Cardiac muscle cell (in vitro differentiated cells and primary cell): Measurements from ENCODE around the gene TMEM168. TPM values are rescaled to one million over a fixed set of nuclear protein-coding genes. Genes with fewer than 3 reads are reported as not detected.

Experiments used
- DNase-seq, 2 donors: peaks; one replicate each; pipeline versions ENCODE4 v3.0.0 to v3.0.0-alpha.2; 2010 to 2017; ENCODE audit warnings: low read depth in 1 of 2, low spot score in 1 of 2
- H3K27ac ChIP-seq: fragments of 200-600 bp; sonication (generic); 2 replicates; pipeline ENCODE4 v1.5.1; 2016
- H3K27me3 ChIP-seq: fragments of 200-600 bp; sonication (generic); 2 replicates; pipeline ENCODE4 v1.6.0; 2016; ENCODE audit warnings: control low read depth
- H3K36me3 ChIP-seq: fragments of 200-600 bp; sonication (generic); 2 replicates; pipeline ENCODE4 v1.5.1; 2016; ENCODE audit warnings: control low read depth
- H3K4me1 ChIP-seq: fragments of 200-600 bp; sonication (generic); 2 replicates; pipeline ENCODE4 v1.8.1; 2017; ENCODE audit warnings: low read depth, mild to moderate bottlenecking, mixed run types
- H3K4me3 ChIP-seq: fragments of 200-600 bp; sonication (generic); 2 replicates; pipeline ENCODE4 v1.5.1; 2016; ENCODE audit warnings: mild to moderate bottlenecking
- H3K9me3 ChIP-seq: fragments of 200-600 bp; sonication (generic); 2 replicates; pipeline ENCODE4 v1.5.1; 2017; ENCODE audit warnings: low read depth, mild to moderate bottlenecking, control low read depth
- polyA plus RNA-seq: library from polyadenylated mRNA; unstranded; fragments of >200 nt; fragmentation: Nextera tagmentation; extraction: Ambion mirVana; gene quantifications from 2 replicates; pipeline ENCODE4 v1.2.1, GENCODE V29; 2016
- total RNA-seq: library from RNA; depleted of rRNA; stranded (reverse); fragments of >200 nt; gene quantifications from 2 replicates; pipeline ENCODE4 v1.2.3, GENCODE V29; 2016
- TF ChIP-seq, protein P1 (sequence below): IDR thresholded peaks from 2 replicates; pipeline ENCODE4 v1.5.1; 2012; ENCODE audit warnings: low read depth, mild to moderate bottlenecking, low read length

The TMEM168 gene
- total and polyA plus RNA-seq, 2 experiments from 2014 or later: 12.7 to 24.7 TPM

DNA sequence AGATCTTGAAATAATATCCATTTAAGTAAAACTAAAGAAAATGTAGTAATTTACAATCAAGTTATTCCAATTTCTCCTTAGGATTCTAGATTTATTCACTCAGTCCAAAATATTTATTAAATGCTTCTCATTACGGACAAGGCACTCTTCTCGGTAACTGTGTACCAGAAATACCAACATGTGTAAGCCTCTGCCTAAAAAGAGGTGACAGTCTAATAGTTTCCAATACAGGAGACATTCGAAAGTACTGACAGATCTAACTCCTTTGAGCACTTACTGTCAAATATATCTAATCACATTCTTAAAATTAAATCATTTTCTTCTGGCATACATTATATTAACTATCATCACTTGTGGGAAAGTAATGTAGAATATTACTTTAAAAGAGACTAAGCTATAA is 26.9 kb downstream of the TMEM168 start:
- Histone ChIP-seq H3K9me3 (no peaks in the 10 kb centered on the region), H3K27ac (no peak overlapping the region), H3K4me3 (no peak overlapping the region), H3K36me3 (no peaks in the 10 kb centered on the region), H3K4me1 (no peaks in the 10 kb centered on the region), H3K27me3 (no peaks in the 10 kb centered on the region)
- TF ChIP-seq, protein P1, sequence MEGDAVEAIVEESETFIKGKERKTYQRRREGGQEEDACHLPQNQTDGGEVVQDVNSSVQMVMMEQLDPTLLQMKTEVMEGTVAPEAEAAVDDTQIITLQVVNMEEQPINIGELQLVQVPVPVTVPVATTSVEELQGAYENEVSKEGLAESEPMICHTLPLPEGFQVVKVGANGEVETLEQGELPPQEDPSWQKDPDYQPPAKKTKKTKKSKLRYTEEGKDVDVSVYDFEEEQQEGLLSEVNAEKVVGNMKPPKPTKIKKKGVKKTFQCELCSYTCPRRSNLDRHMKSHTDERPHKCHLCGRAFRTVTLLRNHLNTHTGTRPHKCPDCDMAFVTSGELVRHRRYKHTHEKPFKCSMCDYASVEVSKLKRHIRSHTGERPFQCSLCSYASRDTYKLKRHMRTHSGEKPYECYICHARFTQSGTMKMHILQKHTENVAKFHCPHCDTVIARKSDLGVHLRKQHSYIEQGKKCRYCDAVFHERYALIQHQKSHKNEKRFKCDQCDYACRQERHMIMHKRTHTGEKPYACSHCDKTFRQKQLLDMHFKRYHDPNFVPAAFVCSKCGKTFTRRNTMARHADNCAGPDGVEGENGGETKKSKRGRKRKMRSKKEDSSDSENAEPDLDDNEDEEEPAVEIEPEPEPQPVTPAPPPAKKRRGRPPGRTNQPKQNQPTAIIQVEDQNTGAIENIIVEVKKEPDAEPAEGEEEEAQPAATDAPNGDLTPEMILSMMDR: no peak
- no peak for DNase-seq

GRCh38 chr7:112759905-112760304 is 30.3 kb downstream of the TMEM168 start:
- Histone ChIP-seq H3K27ac (no peak overlapping the region), H3K9me3 (no peaks in the 10 kb centered on the region), H3K4me1 (no peaks in the 10 kb centered on the region), H3K27me3 (no peaks in the 10 kb centered on the region), H3K4me3 (no peak overlapping the region), H3K36me3 (no peaks in the 10 kb centered on the region)
- TF ChIP-seq, protein P1: no peak
- DNase-seq: no peak

DNA sequence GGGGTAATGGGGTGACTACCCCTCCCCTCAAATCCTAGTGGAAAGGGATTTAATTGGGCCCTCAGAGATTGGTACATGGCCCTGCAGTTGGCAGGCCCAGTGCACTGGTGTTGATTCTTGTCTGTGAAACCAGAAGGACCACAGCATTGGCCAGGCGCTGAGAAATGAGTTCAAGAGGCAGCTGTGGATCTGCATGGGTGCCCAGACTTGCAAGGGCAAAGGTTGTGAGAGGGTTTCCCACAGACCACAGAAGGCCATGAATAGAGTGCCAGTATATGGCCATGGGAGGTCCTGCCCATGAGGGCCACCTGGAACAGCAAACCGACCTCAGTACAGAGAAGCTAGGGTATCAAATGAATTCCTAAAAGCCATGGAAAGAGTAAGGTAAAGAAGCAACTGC is 32.9 kb downstream of the TMEM168 start:
- Histone ChIP-seq H3K27ac (no peak overlapping the region), H3K9me3 (no peaks in the 10 kb centered on the region), H3K4me3 (no peak overlapping the region), H3K27me3 (no peaks in the 10 kb centered on the region), H3K4me1 (no peaks in the 10 kb centered on the region), H3K36me3 (no peaks in the 10 kb centered on the region)
- DNase-seq: no peak
- TF ChIP-seq, protein P1: no peak

- Histone ChIP-seq H3K4me3 (no peak overlapping the region), H3K27ac (no peak overlapping the region), H3K9me3 (no peaks in the 10 kb centered on the region), H3K36me3 (no peaks in the 10 kb centered on the region), H3K4me1 (no peaks in the 10 kb centered on the region), H3K27me3 (no peaks in the 10 kb centered on the region)
- TF ChIP-seq, protein P1: no peak
- DNase-seq: no peak
These were observed 36.9 kb downstream of the TMEM168 start for GRCh38 chr7:112753298-112753697.

DNA sequence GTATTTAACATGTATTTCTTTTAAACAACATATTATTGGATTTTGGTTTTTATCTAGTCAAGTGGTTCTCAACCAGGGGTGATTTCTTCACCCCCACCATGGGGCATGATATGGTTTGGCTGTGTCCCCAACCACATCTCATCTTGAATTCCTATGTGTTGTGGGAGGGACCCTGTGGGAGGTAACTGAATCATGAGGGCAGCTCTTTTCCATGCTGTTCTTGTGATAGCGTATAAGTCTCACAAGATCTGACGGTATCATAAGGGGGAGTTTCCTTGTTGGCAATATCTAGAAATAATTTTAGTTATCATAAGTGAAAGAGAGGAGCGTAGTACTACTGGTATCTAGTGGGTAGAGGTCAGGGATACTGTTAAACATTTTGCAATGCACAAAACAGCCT is 37.6 kb downstream of the TMEM168 start:
- H3K4me1 ChIP-seq: no peaks in the 10 kb centered on the region
- TF ChIP-seq, protein P1: no peak
- H3K27me3 ChIP-seq: no peaks in the 10 kb centered on the region
- H3K4me3 ChIP-seq: no peak overlapping the region
- H3K27ac ChIP-seq: no peak overlapping the region
- peak in 1 of 2 donors; percentile 27 for DNase-seq
- H3K9me3 ChIP-seq: no peaks in the 10 kb centered on the region
- no peaks in the 10 kb centered on the region for H3K36me3 ChIP-seq

- no peak for DNase-seq
- no peak overlapping the region for H3K27ac ChIP-seq
- H3K9me3 ChIP-seq: no peaks in the 10 kb centered on the region
These were observed 40.4 kb downstream of the TMEM168 start for GRCh38 chr7:112749775-112750174.

More at GRCh38 chr7:112749775-112750174, 40.4 kb downstream of the TMEM168 start:
- Histone ChIP-seq H3K27me3 (no peaks in the 10 kb centered on the region), H3K4me3 (no peak overlapping the region), H3K4me1 (peaks cover 4% of the 10 kb centered on the region), H3K36me3 (no peaks in the 10 kb centered on the region)
- TF ChIP-seq, protein P1: no peak
